MM.1S (cell line): ENCODE data around the gene SARS1.

ENCODE experiments used
- DNase-seq: peaks from one replicate; pipeline ENCODE4 v3.0.0-alpha.2; 2015
- H2AFZ ChIP-seq: fragments of 300-600 bp; sonication (generic); 2 replicates; pipeline ENCODE4 v1.6.0; 2016; ENCODE audit warnings: antibody characterized with exemption, low read length
- H3F3A ChIP-seq: fragments of 300-600 bp; sonication (generic); 2 replicates; pipeline ENCODE4 v1.6.1; 2016; ENCODE audit warnings: mild to moderate bottlenecking, antibody characterized with exemption, low read length, moderate library complexity, mixed read lengths; ENCODE audit not compliant: insufficient read depth
- H3K27ac ChIP-seq: fragments of 300-600 bp; sonication (generic); 2 replicates; pipeline ENCODE4 v1.5.1; 2016; ENCODE audit warnings: mild to moderate bottlenecking, low read length
- H3K27me3 ChIP-seq: fragments of 300-600 bp; sonication (generic); replicated peaks from 2 replicates; pipeline ENCODE4 v1.6.0; 2016; ENCODE audit warnings: low read length; ENCODE audit not compliant: insufficient read depth
- H3K36me3 ChIP-seq: fragments of 300-600 bp; sonication (generic); replicated peaks from 2 replicates; pipeline ENCODE4 v1.6.1; 2016; ENCODE audit warnings: mild to moderate bottlenecking, low read length, mixed read lengths; ENCODE audit not compliant: insufficient read depth
- H3K4me1 ChIP-seq: fragments of 300-600 bp; sonication (generic); 2 replicates; pipeline ENCODE4 v1.6.1; 2016; ENCODE audit warnings: low read length, mixed read lengths
- H3K4me2 ChIP-seq: fragments of 300-600 bp; sonication (generic); 2 replicates; pipeline ENCODE4 v1.6.0; 2016; ENCODE audit warnings: low read depth, low read length
- H3K4me3 ChIP-seq: fragments of 300-600 bp; sonication (generic); 2 replicates; pipeline ENCODE4 v1.5.1; 2016; ENCODE audit warnings: low read length, mixed read lengths
- H3K79me2 ChIP-seq: fragments of 300-600 bp; sonication (generic); 2 replicates; pipeline ENCODE4 v1.6.1; 2016; ENCODE audit warnings: mixed run types, low read length, mixed read lengths
- H3K9ac ChIP-seq: fragments of 300-600 bp; sonication (generic); 2 replicates; pipeline ENCODE4 v1.6.1; 2016; ENCODE audit warnings: low read length, mixed read lengths
- H3K9me2 ChIP-seq: fragments of 300-600 bp; sonication (generic); replicated peaks from 2 replicates; pipeline ENCODE4 v1.6.1; 2016; ENCODE audit warnings: mild to moderate bottlenecking, low read length, mixed read lengths; ENCODE audit not compliant: insufficient read depth
- H3K9me3 ChIP-seq: fragments of 300-600 bp; sonication (generic); replicated peaks from 2 replicates; pipeline ENCODE4 v1.6.1; 2016; ENCODE audit warnings: mild to moderate bottlenecking, low read length, mixed read lengths; ENCODE audit not compliant: insufficient read depth
- H4K20me1 ChIP-seq: fragments of 300-600 bp; sonication (generic); 2 replicates; pipeline ENCODE4 v1.6.1; 2016; ENCODE audit warnings: mild to moderate bottlenecking, low read length, moderate library complexity, mixed read lengths; ENCODE audit not compliant: insufficient read depth
- CTCF ChIP-seq: fragments of 300-600 bp; sonication (generic); IDR thresholded peaks from 2 replicates; pipeline ENCODE4 v1.5.1; 2016; ENCODE audit warnings: antibody characterized with exemption, low read length, mixed read lengths
- EZH2 ChIP-seq: fragments of 300-600 bp; sonication (generic); optimal IDR thresholded peaks from 2 replicates; pipeline ENCODE3; 2017; ENCODE audit warnings: low read depth, mild to moderate bottlenecking, antibody characterized with exemption, low read length, mixed read lengths
- EZH2phosphoT487 ChIP-seq: fragments of 300-600 bp; sonication (generic); IDR thresholded peaks from 2 replicates; pipeline ENCODE4 v1.6.1; 2018; ENCODE audit warnings: antibody characterized with exemption, low read length

Gene SARS1

GRCh38 chr1:109181085-109181806, 32.5 kb upstream of the SARS1 start:
- no peaks in the 10 kb centered on the region for H3K79me2 ChIP-seq
- H3K4me1 ChIP-seq, result no peaks in the 10 kb centered on the region
- H4K20me1 ChIP-seq, result no peaks in the 10 kb centered on the region
- no peaks in the 10 kb centered on the region for H3K27me3 ChIP-seq
- H2AFZ ChIP-seq, result no peak overlapping the region
- no peak overlapping the region for H3K9ac ChIP-seq
- H3K9me3 ChIP-seq, result no peaks in the 10 kb centered on the region
- TF ChIP-seq EZH2 (no peak), CTCF (no peak), EZH2phosphoT487 (no peak)
- H3K4me2 ChIP-seq, result no peak overlapping the region
- no peak overlapping the region for H3K27ac ChIP-seq
- H3K4me3 ChIP-seq, result no peak overlapping the region
- no peaks in the 10 kb centered on the region for H3F3A ChIP-seq
- H3K9me2 ChIP-seq, result no peaks in the 10 kb centered on the region
- DNase-seq, result no peak
- no peaks in the 10 kb centered on the region for H3K36me3 ChIP-seq

GRCh38 chr1:109181807-109182163, 31.9 kb upstream of the SARS1 start:
- Histone ChIP-seq H3F3A (no peaks in the 10 kb centered on the region), H3K9me2 (no peaks in the 10 kb centered on the region), H3K27me3 (no peaks in the 10 kb centered on the region), H2AFZ (no peak overlapping the region), H3K4me2 (no peak overlapping the region), H3K27ac (no peak overlapping the region), H3K4me3 (no peak overlapping the region), H3K79me2 (no peaks in the 10 kb centered on the region), H3K9me3 (no peaks in the 10 kb centered on the region), H3K36me3 (no peaks in the 10 kb centered on the region), H3K9ac (no peak overlapping the region), H3K4me1 (no peaks in the 10 kb centered on the region), H4K20me1 (no peaks in the 10 kb centered on the region)
- TF ChIP-seq EZH2 (no peak), CTCF (no peak), EZH2phosphoT487 (no peak)
- no peak for DNase-seq

GRCh38 chr1:109183058-109183738, 30.5 kb upstream of the SARS1 start:
- DNase-seq, result no peak
- H3K4me3 ChIP-seq, result no peak overlapping the region
- H3K9me3 ChIP-seq, result no peaks in the 10 kb centered on the region
- no peaks in the 10 kb centered on the region for H3K4me1 ChIP-seq
- TF ChIP-seq CTCF (no peak), EZH2phosphoT487 (no peak), EZH2 (no peak)
- H3K9me2 ChIP-seq, result no peaks in the 10 kb centered on the region
- H3K27me3 ChIP-seq, result no peaks in the 10 kb centered on the region
- H3K79me2 ChIP-seq, result no peaks in the 10 kb centered on the region
- no peaks in the 10 kb centered on the region for H3K36me3 ChIP-seq
- no peak overlapping the region for H3K9ac ChIP-seq
- H4K20me1 ChIP-seq, result no peaks in the 10 kb centered on the region
- H2AFZ ChIP-seq, result no peak overlapping the region
- no peak overlapping the region for H3K4me2 ChIP-seq
- H3K27ac ChIP-seq, result no peak overlapping the region
- H3F3A ChIP-seq, result no peaks in the 10 kb centered on the region
